OCI-LY7 (cell line): ENCODE measurements around the gene VIPR1.

Experiments used
- CTCF ChIP-seq: fragments of 200-600 bp; sonication (generic); conservative IDR thresholded peaks from 2 replicates; pipeline ENCODE4 v1.5.1; 2014; ENCODE audit warnings: mild to moderate bottlenecking, antibody characterized with exemption, low read length, moderate library complexity, mixed read lengths
- EZH2phosphoT487 ChIP-seq: fragments of 200-600 bp; sonication (generic); IDR thresholded peaks from 2 replicates; pipeline ENCODE4 v1.6.1; 2018; ENCODE audit warnings: low read depth, borderline replicate concordance, mild to moderate bottlenecking, mixed run types, antibody characterized with exemption, low read length, moderate library complexity, mixed read lengths

- TF ChIP-seq EZH2phosphoT487, result no peak
- no peak for TF ChIP-seq CTCF
Observed at GRCh38 chr3:42493798-42494151, 8.7 kb upstream of the VIPR1 start.
